Stimulated activated CD8-positive, alpha-beta memory T cell treated with anti-CD3 and anti-CD28 coated beads, Interleukin-4, amount 100 ng/mL, for 24 hours (primary cell): ENCODE measurements around the gene C5orf15.
"Not testable (repeated sequence)": the region's sequence is repeated elsewhere in the genome, so short reads cannot be mapped to it uniquely, and the experiment has no call there.

Experiments
- DNase-seq: peaks from one replicate; pipeline ENCODE4 v3.0.0-alpha.2; 2020; ENCODE audit warnings: low read depth

The C5orf15 gene

GRCh38 chr5:133994297-133994989, 26.0 kb upstream of the C5orf15 start:
- no peak for DNase-seq

GRCh38 chr5:133993185-133993936, 24.9 kb upstream of the C5orf15 start:
- DNase-seq: no peak

GRCh38 chr5:133992429-133993155, 24.2 kb upstream of the C5orf15 start:
- no peak for DNase-seq

- DNase-seq: no peak
Measured at GRCh38 chr5:133991171-133991910, 22.9 kb upstream of the C5orf15 start.

- no peak for DNase-seq
Measured at GRCh38 chr5:133990396-133990795, 22.0 kb upstream of the C5orf15 start.

DNA sequence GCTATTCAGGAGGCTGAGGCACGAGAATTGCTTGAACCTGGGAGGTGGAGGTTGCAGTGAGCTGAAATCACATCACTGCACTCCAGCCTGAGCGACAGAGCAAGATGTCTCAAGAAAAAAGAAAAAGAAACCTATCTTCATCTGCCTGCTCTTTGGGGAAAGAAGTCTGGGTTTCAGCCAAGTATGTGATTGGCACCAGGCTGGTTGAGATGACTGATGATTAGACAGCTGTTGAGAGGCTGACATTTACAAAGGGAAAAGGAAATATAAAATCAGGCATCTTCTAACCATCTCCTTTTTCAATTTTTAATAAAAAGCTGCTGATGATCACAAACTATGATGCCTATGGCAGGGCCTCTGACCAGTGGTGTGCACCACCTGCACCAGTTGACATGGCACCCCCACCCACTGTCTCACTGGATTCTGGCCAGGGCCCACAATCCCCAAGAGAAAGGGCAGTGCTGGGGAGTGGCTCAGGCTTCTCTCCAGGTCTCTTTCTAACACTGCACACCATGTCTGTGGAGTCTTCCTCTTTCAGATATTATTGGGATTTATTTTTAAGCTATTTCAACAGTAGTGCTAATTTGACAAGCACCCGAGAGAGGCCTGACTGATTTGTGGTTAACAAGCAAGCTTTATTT, 17.2 kb upstream of the C5orf15 start:
- no peak for DNase-seq

DNA sequence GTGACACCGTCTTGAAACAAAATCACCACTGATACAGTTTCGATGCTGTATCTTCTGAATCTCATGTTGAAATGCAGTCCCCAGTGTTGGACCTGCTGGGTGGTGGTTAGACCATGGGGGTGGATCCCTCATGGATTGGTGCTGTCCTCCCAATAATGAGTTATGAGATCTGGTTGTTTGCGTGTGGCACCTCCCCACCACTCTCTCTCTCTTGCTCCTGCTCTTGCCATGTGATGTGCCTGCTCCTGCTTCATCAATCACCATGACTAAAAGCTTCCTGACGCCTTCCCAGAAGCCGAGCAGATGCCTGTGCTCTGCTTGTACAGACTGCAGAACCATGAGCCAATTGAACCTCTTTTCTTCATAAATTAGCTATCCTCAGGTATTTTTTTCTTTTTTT, 15.2 kb upstream of the C5orf15 start:
- no peak for DNase-seq

GRCh38 chr5:133981714-133982113, 13.3 kb upstream of the C5orf15 start:
- DNase-seq: no peak

DNA sequence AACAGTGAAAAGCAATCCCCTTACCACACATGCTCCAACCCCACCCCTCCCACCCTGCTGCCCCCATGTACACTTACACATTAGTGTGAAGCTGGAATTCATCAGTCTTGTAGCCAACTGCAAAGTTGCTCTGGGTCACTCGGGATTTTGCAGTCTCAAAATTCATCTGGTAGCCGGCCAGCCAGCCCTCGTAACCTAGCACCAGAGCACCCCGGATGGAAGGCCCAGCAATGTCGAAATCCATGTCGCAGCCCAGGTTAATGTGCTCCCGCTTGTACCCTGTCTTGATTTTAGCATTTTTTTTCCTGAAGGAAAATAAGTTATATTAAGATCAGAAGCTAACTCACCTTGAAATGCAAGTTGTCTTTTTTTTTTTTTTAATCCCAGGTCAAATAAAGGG, 12.2 kb upstream of the C5orf15 start:
- DNase-seq: no peak

- DNase-seq: no peak
Measured at GRCh38 chr5:133978943-133979342, 10.5 kb upstream of the C5orf15 start.

GRCh38 chr5:133977858-133978257, 9.4 kb upstream of the C5orf15 start:
- DNase-seq: no peak

DNA sequence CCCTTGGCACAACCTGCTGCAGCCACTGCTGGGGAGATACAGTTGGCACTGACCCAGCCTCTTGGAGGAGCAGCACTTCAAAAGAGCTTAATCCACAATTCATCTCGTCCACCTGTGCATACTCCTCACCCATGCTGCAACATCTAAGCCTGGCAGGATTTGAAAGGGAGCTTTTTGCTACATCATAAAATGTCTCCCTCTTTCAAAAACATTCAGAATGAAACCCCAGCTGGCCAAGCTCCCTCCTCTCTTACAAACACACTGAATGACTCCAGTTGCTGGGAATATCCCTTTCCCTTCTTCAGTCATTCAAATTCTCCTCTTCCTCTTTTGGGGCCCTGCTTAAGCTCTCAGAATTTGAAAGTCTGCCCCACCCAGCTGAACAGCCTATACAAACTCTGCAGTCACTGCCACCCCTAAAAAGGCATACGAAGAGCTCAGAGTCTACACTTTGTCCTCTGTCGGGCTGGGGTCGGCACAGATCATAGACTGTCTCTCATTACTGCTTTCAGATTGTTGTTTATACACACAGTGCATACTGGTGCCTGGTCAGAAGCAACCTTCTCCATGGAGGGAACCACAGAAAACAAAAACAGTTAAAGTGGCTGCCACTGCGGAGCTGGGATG, 8.8 kb upstream of the C5orf15 start:
- DNase-seq: no peak

- DNase-seq: not testable (repeated sequence)
Measured at GRCh38 chr5:133975546-133975945, 7.1 kb upstream of the C5orf15 start.

DNA sequence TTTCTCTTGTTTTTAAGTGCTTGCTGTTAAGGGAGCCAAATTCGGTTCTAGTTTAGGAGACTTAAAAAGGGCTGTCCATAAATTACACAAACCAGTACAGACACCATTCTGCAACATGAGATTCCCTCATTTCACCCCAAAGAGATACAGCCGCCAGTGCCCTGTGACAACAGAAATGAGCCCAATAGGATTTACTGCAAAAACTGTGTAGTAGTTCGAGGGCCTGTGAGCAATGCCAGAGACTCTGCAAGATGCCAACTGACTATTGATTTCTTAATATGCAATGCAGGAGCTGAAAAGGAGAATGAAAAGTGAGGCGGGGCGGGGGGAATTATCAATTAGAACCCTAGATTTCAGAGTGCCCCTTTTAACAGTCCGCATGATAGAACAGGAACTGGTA, 5.7 kb upstream of the C5orf15 start:
- DNase-seq: no peak

- no peak for DNase-seq
Measured at GRCh38 chr5:133970325-133970909, 2.0 kb upstream of the C5orf15 start.

DNA sequence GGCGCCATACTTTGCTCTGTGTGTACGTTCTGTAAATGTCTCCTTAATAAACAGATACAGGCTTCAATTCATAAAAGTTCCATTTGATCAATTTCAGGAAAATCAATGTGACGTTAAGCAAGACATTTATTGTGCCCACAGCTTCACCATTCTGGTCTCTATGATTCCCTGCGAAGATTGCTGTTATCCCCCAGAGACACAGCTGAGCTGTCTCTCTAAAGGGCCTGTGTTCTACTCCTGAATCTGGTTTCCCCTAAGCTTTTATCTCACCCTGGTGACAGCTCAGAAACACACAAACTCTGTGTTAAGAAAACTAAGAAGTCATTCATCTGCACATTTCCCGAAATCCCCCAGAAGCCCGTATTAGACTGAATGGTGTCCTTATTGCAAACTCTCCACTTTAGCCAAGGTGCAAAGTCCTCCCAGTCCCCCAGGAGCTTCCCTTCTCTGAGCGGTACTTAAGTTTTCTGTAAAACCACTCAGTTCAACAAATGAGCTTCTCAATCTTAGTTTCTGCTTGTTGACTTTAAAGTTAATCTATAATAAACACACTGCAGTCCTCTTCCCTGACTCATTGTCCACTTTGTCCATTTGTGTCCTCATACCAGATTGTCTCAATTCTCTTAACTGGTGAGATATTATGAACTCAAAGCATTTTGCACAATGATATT, 1.4 kb upstream of the C5orf15 start:
- no peak for DNase-seq

- no peak for DNase-seq
Measured at GRCh38 chr5:133967698-133968203, 674 bp downstream of the C5orf15 start.

- no peak for DNase-seq
Measured at GRCh38 chr5:133967124-133967523, 1.3 kb downstream of the C5orf15 start.

GRCh38 chr5:133966090-133966489, 2.3 kb downstream of the C5orf15 start:
- DNase-seq: no peak

DNA sequence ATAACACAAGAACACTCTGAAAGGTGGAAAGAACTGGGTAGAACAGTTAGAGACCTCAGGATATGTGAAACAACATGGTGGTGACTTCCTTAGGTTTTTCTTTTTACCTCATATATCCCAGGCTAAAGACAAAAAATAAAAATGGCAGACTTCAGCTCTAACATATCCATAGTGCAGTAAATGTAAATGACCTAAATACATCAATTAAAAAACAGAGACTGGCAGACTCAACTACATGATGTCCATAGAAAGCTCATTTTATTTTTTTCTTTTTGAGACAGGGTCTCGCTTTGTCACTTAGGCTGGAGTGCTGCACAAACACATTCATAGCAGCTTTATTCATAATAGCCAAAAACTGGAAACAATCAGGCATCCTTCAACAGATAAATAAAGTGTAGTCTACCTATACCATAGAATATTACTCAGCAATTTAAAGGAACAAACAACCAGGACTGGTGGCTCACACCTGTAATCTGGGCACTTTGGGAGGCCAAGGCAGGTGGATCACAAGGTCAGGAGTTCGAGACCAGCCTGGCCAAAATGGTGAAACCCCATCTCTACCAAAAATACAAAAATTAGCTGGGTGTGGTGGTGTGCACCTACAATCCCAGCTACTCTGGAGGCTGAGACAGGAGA, 4.8 kb downstream of the C5orf15 start:
- DNase-seq: no peak
